ENCODE measurements around the gene ZFYVE28. TPM values are rescaled to one million over a fixed set of nuclear protein-coding genes. Genes with fewer than 3 reads are reported as not detected.

The ZFYVE28 gene
- total and polyA plus RNA-seq, 5 experiments from 2014 or later = 5.0 to 12.3 (median 8.5) TPM

GRCh38 chr4:2318885-2319284 lies 99.6 kb downstream of the ZFYVE28 start:
- peaks cover 0 to 11% (median 3%) of the 10 kb centered on the region in 9 donors for H3K9me3 Mint-ChIP-seq
- H3K27ac Mint-ChIP-seq = peak overlapping the region in 2 of 10 donors; percentile 37 to 49
- peaks cover 0 to 9% (median 5%) of the 10 kb centered on the region in 3 donors for H3K36me3 Mint-ChIP-seq
- no peak for ATAC-seq
- H3K27me3 Mint-ChIP-seq = peaks cover 0 to 1% (median 0%) of the 10 kb centered on the region in 5 donors
- peaks cover 0 to 12% (median 8%) of the 10 kb centered on the region in 4 donors for H3K4me1 Mint-ChIP-seq
- H3K4me3 Mint-ChIP-seq = no peak overlapping the region
- POLR2A ChIA-PET = no interaction called here
- DNase-seq = peak in 1 of 10 donors; percentile 5

- H3K9me3 Mint-ChIP-seq = peaks cover 0 to 11% (median 3%) of the 10 kb centered on the region in 9 donors
- no peak for ATAC-seq
- H3K36me3 Mint-ChIP-seq = peaks cover 0 to 10% (median 5%) of the 10 kb centered on the region in 3 donors
- POLR2A ChIA-PET = no interaction called here
- H3K27me3 Mint-ChIP-seq = peaks cover 0 to 1% (median 0%) of the 10 kb centered on the region in 5 donors
- no peak for DNase-seq
- H3K4me1 Mint-ChIP-seq = peaks cover 0 to 12% (median 8%) of the 10 kb centered on the region in 4 donors
- H3K4me3 Mint-ChIP-seq = no peak overlapping the region
- no peak overlapping the region for H3K27ac Mint-ChIP-seq
Measured at GRCh38 chr4:2318476-2318875, 100.0 kb downstream of the ZFYVE28 start.

GRCh38 chr4:2313366-2313765 lies 105.1 kb downstream of the ZFYVE28 start:
- Mint-ChIP-seq H3K27ac (no peak overlapping the region), H3K36me3 (peaks cover 0 to 18% (median 10%) of the 10 kb centered on the region in 3 donors), H3K9me3 (peaks cover 0 to 22% (median 11%) of the 10 kb centered on the region in 9 donors), H3K4me3 (no peak overlapping the region), H3K27me3 (no peaks in the 10 kb centered on the region), H3K4me1 (peaks cover 0 to 2% (median 0%) of the 10 kb centered on the region in 4 donors)
- POLR2A ChIA-PET = no interaction called here
- ATAC-seq (no peak), DNase-seq (no peak)

- no peaks in the 10 kb centered on the region for H3K4me1 Mint-ChIP-seq
- ATAC-seq (no peak), DNase-seq (no peak)
- no peak overlapping the region for H3K4me3 Mint-ChIP-seq
- peaks cover 4 to 22% (median 8%) of the 10 kb centered on the region in 3 donors for H3K36me3 Mint-ChIP-seq
- H3K27me3 Mint-ChIP-seq = no peaks in the 10 kb centered on the region
- H3K27ac Mint-ChIP-seq = no peak overlapping the region
- H3K9me3 Mint-ChIP-seq = peaks cover 0 to 33% (median 11%) of the 10 kb centered on the region in 9 donors
- POLR2A ChIA-PET = no interaction called here
Measured at GRCh38 chr4:2306773-2307410, 111.6 kb downstream of the ZFYVE28 start.

GRCh38 chr4:2305766-2306501 lies 112.5 kb downstream of the ZFYVE28 start:
- ATAC-seq (no peak), DNase-seq (no peak)
- Mint-ChIP-seq H3K4me3 (no peak overlapping the region), H3K36me3 (peaks cover 4 to 22% (median 8%) of the 10 kb centered on the region in 3 donors), H3K27me3 (no peaks in the 10 kb centered on the region), H3K27ac (peak overlapping the region in 3 of 10 donors; percentile 5 to 89 (median 46)), H3K9me3 (peaks cover 0 to 29% (median 10%) of the 10 kb centered on the region in 9 donors), H3K4me1 (peaks cover 0 to 3% (median 0%) of the 10 kb centered on the region in 4 donors)
- POLR2A ChIA-PET = no interaction called here

GRCh38 chr4:2304877-2305561 lies 113.4 kb downstream of the ZFYVE28 start:
- H3K27me3 Mint-ChIP-seq = no peaks in the 10 kb centered on the region
- DNase-seq = no peak
- no peak overlapping the region for H3K27ac Mint-ChIP-seq
- peaks cover 4 to 14% (median 8%) of the 10 kb centered on the region in 3 donors for H3K36me3 Mint-ChIP-seq
- ATAC-seq = no peak
- POLR2A ChIA-PET = no interaction called here
- H3K4me1 Mint-ChIP-seq = peaks cover 0 to 3% (median under 1%) of the 10 kb centered on the region in 4 donors
- H3K9me3 Mint-ChIP-seq = peaks cover 0 to 19% (median 7%) of the 10 kb centered on the region in 9 donors
- H3K4me3 Mint-ChIP-seq = no peak overlapping the region

- H3K4me1 Mint-ChIP-seq = peaks cover 0 to 4% (median 2%) of the 10 kb centered on the region in 4 donors
- peaks cover 4 to 10% (median 8%) of the 10 kb centered on the region in 3 donors for H3K36me3 Mint-ChIP-seq
- H3K4me3 Mint-ChIP-seq = no peak overlapping the region
- DNase-seq = no peak
- POLR2A ChIA-PET = no interaction called here
- H3K27ac Mint-ChIP-seq = no peak overlapping the region
- ATAC-seq = no peak
- H3K27me3 Mint-ChIP-seq = no peaks in the 10 kb centered on the region
- H3K9me3 Mint-ChIP-seq = peaks cover 0 to 16% (median 5%) of the 10 kb centered on the region in 9 donors
Measured at GRCh38 chr4:2304321-2304876, 114.0 kb downstream of the ZFYVE28 start.

GRCh38 chr4:2303686-2304320 lies 114.6 kb downstream of the ZFYVE28 start:
- Mint-ChIP-seq H3K4me1 (peaks cover 0 to 9% (median 5%) of the 10 kb centered on the region in 4 donors), H3K4me3 (no peak overlapping the region), H3K9me3 (peaks cover 0 to 12% (median 5%) of the 10 kb centered on the region in 9 donors), H3K27ac (peak overlapping the region in 1 of 10 donors; percentile 75), H3K36me3 (peaks cover 4 to 10% (median 8%) of the 10 kb centered on the region in 3 donors), H3K27me3 (no peaks in the 10 kb centered on the region)
- ATAC-seq (no peak), DNase-seq (no peak)
- POLR2A ChIA-PET = no interaction called here

- no peak overlapping the region for H3K4me3 Mint-ChIP-seq
- peaks cover 0 to 12% (median 5%) of the 10 kb centered on the region in 9 donors for H3K9me3 Mint-ChIP-seq
- DNase-seq = no peak
- H3K27me3 Mint-ChIP-seq = no peaks in the 10 kb centered on the region
- no peak for ATAC-seq
- POLR2A ChIA-PET = no interaction called here
- peak overlapping the region in 1 of 10 donors; percentile 75 for H3K27ac Mint-ChIP-seq
- H3K4me1 Mint-ChIP-seq = peaks cover 2 to 14% (median 7%) of the 10 kb centered on the region in 4 donors
- peaks cover 4 to 10% (median 8%) of the 10 kb centered on the region in 3 donors for H3K36me3 Mint-ChIP-seq
Measured at GRCh38 chr4:2303121-2303685, 115.2 kb downstream of the ZFYVE28 start.

- peak overlapping the region in 4 of 10 donors; percentile 3 to 80 (median 46) for H3K27ac Mint-ChIP-seq
Measured at GRCh38 chr4:2302387-2303119, 115.9 kb downstream of the ZFYVE28 start.

GRCh38 chr4:2301806-2302205 lies 116.6 kb downstream of the ZFYVE28 start:
- POLR2A ChIA-PET = interaction anchor here (0.5 to 1.2 kb wide), 2 partner anchors 11 to 51 kb away, joined by 3 to 5 read pairs; no protein-coding TSS in a partner anchor
- ATAC-seq (no peak), DNase-seq (no peak)
- Mint-ChIP-seq H3K27me3 (no peaks in the 10 kb centered on the region), H3K4me1 (peaks cover 13 to 28% (median 20%) of the 10 kb centered on the region in 4 donors), H3K27ac (peak overlapping the region in 2 of 10 donors; percentile 52 to 74), H3K4me3 (no peak overlapping the region), H3K9me3 (peaks cover 0 to 3% (median 1%) of the 10 kb centered on the region in 9 donors), H3K36me3 (peaks cover 2 to 6% (median 4%) of the 10 kb centered on the region in 3 donors)

More at GRCh38 chr4:2302387-2303119, 115.9 kb downstream of the ZFYVE28 start:
- H3K36me3 Mint-ChIP-seq = peaks cover 3 to 10% (median 4%) of the 10 kb centered on the region in 3 donors
- DNase-seq = no peak
- H3K27me3 Mint-ChIP-seq = no peaks in the 10 kb centered on the region
- no peak for ATAC-seq
- H3K9me3 Mint-ChIP-seq = peaks cover 0 to 10% (median 3%) of the 10 kb centered on the region in 9 donors
- POLR2A ChIA-PET = interaction anchor here (0.5 to 1.2 kb wide), 2 partner anchors 12 to 52 kb away, joined by 3 to 5 read pairs; no protein-coding TSS in a partner anchor
- peaks cover 9 to 20% (median 13%) of the 10 kb centered on the region in 4 donors for H3K4me1 Mint-ChIP-seq
- no peak overlapping the region for H3K4me3 Mint-ChIP-seq

Data from naive thymus-derived CD8-positive, alpha-beta T cell (primary cell).